Measurements from ENCODE around the gene ROCK1. TPM values are rescaled to one million over a fixed set of nuclear protein-coding genes. Genes with fewer than 3 reads are reported as not detected.

The ROCK1 gene
- total RNA-seq, 1 experiment from 2014 or later: 36.2 TPM

- no peak overlapping the region for H3K4me3 ChIP-seq (ENCODE audit: low read depth in 2 of 2, low read length in 2 of 2)
- no peaks in the 10 kb centered on the region for H3K36me3 ChIP-seq (ENCODE audit: control insufficient read depth, insufficient read depth, low read length)
- no TSS peak for BruUV-seq (replicated peaks)
- no peaks in the 10 kb centered on the region for H3K27me3 ChIP-seq (ENCODE audit: control insufficient read depth, insufficient read depth, low read length)
- ChIA-PET POLR2A (no interaction called here), CTCF (no interaction called here)
- no peaks in the 10 kb centered on the region for H3K4me1 ChIP-seq (ENCODE audit: control insufficient read depth, insufficient read depth, low read length)
- no peak for ATAC-seq
- H3K27ac ChIP-seq (ENCODE audit: low read length): no peak overlapping the region
- peaks cover 11% of the 10 kb centered on the region; the same call in 1 of the 2 replicates for H3K9me3 ChIP-seq (ENCODE audit: control insufficient read depth, insufficient read depth, low read depth, low read length)
- in situ Hi-C loops (cut with HindIII; ENCODE audit: low pct_unique_long_range_greater_than_20kb, low sequenced_read_pairs) (no loop called here), intact Hi-C loops (cut with micrococcal nuclease; ENCODE audit: unreplicated experiment) (no loop called here)
- TF ChIP-seq POLR2AphosphoS5 (IDR thresholded peaks at IDR 0.05; ENCODE audit: low read depth, low read length): no peak
- TF ChIP-seq SIN3A (IDR thresholded peaks at IDR 0.05; ENCODE audit: borderline replicate concordance, insufficient read depth, low read depth, low read length): no peak
- TF ChIP-seq, protein P1, sequence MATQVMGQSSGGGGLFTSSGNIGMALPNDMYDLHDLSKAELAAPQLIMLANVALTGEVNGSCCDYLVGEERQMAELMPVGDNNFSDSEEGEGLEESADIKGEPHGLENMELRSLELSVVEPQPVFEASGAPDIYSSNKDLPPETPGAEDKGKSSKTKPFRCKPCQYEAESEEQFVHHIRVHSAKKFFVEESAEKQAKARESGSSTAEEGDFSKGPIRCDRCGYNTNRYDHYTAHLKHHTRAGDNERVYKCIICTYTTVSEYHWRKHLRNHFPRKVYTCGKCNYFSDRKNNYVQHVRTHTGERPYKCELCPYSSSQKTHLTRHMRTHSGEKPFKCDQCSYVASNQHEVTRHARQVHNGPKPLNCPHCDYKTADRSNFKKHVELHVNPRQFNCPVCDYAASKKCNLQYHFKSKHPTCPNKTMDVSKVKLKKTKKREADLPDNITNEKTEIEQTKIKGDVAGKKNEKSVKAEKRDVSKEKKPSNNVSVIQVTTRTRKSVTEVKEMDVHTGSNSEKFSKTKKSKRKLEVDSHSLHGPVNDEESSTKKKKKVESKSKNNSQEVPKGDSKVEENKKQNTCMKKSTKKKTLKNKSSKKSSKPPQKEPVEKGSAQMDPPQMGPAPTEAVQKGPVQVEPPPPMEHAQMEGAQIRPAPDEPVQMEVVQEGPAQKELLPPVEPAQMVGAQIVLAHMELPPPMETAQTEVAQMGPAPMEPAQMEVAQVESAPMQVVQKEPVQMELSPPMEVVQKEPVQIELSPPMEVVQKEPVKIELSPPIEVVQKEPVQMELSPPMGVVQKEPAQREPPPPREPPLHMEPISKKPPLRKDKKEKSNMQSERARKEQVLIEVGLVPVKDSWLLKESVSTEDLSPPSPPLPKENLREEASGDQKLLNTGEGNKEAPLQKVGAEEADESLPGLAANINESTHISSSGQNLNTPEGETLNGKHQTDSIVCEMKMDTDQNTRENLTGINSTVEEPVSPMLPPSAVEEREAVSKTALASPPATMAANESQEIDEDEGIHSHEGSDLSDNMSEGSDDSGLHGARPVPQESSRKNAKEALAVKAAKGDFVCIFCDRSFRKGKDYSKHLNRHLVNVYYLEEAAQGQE (IDR thresholded peaks at IDR 0.05; ENCODE audit: insufficient read depth in 1 of 2, low read depth in 2 of 2, low read length in 1 of 2): no peak
- TF ChIP-seq, protein P2, sequence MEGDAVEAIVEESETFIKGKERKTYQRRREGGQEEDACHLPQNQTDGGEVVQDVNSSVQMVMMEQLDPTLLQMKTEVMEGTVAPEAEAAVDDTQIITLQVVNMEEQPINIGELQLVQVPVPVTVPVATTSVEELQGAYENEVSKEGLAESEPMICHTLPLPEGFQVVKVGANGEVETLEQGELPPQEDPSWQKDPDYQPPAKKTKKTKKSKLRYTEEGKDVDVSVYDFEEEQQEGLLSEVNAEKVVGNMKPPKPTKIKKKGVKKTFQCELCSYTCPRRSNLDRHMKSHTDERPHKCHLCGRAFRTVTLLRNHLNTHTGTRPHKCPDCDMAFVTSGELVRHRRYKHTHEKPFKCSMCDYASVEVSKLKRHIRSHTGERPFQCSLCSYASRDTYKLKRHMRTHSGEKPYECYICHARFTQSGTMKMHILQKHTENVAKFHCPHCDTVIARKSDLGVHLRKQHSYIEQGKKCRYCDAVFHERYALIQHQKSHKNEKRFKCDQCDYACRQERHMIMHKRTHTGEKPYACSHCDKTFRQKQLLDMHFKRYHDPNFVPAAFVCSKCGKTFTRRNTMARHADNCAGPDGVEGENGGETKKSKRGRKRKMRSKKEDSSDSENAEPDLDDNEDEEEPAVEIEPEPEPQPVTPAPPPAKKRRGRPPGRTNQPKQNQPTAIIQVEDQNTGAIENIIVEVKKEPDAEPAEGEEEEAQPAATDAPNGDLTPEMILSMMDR (IDR thresholded peaks at IDR 0.05): no peak
- no peak for TF ChIP-seq TCF7L2 (IDR thresholded peaks at IDR 0.05; ENCODE audit: low read depth, low read length)
- no peak for DNase-seq (ENCODE audit: low read depth, low spot score)
Observed at GRCh38 chr18:21084511-21085078, 27.0 kb downstream of the ROCK1 start.

DNA sequence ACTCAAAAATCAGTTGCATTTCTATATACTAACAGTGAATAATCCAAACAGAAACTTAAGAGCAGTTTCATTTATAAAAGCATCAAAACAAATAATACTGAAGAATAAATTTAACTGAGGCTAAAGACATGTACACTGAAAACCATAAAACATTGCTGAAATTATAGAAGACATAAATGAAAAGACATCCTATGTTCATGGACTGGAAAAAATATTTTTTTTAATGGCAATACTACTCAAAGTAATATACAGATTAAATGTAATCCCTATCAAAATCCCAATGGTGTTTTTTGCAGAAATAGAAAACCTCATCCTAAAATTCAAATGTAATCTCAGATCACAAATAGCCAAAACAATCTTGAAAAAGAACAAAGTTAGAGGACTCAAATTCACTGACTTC, 28.6 kb downstream of the ROCK1 start:
- Histone ChIP-seq H3K9me3 (ENCODE audit: control insufficient read depth, insufficient read depth, low read depth, low read length) (peaks cover 11% of the 10 kb centered on the region; the same call in 1 of the 2 replicates), H3K4me1 (ENCODE audit: control insufficient read depth, insufficient read depth, low read length) (no peaks in the 10 kb centered on the region), H3K4me3 (ENCODE audit: low read depth in 2 of 2, low read length in 2 of 2) (no peak overlapping the region), H3K27me3 (ENCODE audit: control insufficient read depth, insufficient read depth, low read length) (no peaks in the 10 kb centered on the region), H3K27ac (ENCODE audit: low read length) (no peak overlapping the region), H3K36me3 (ENCODE audit: control insufficient read depth, insufficient read depth, low read length) (no peaks in the 10 kb centered on the region)
- CTCF ChIA-PET: no interaction called here
- BruUV-seq (replicated peaks): no TSS peak
- DNase-seq (ENCODE audit: low read depth, low spot score) (no peak), ATAC-seq (no peak)
- intact Hi-C loops (cut with micrococcal nuclease; ENCODE audit: unreplicated experiment) (no loop called here), in situ Hi-C loops (cut with HindIII; ENCODE audit: low pct_unique_long_range_greater_than_20kb, low sequenced_read_pairs) (no loop called here)
- TF ChIP-seq SIN3A (IDR thresholded peaks at IDR 0.05; ENCODE audit: borderline replicate concordance, insufficient read depth, low read depth, low read length) (no peak), TCF7L2 (IDR thresholded peaks at IDR 0.05; ENCODE audit: low read depth, low read length) (no peak), POLR2AphosphoS5 (IDR thresholded peaks at IDR 0.05; ENCODE audit: low read depth, low read length) (no peak)
- TF ChIP-seq, protein P2 (IDR thresholded peaks at IDR 0.05): no peak
- TF ChIP-seq, protein P1 (IDR thresholded peaks at IDR 0.05; ENCODE audit: insufficient read depth in 1 of 2, low read depth in 2 of 2, low read length in 1 of 2): no peak
- POLR2A ChIA-PET: no interaction called here

All from Panc1 (cell line).